EL (cell line): ENCODE measurements around the gene ABCA1.
A peak's percentile ranks its signal among the peaks of the same experiment; 100 is the strongest.
"Not testable (repeated sequence)": the region's sequence is repeated elsewhere in the genome, so short reads cannot be mapped to it uniquely, and the experiment has no call there.

Source experiments
- DNase-seq: peaks from one replicate; pipeline ENCODE4 v3.0.0-alpha.2; 2016

ABCA1 gene

DNA sequence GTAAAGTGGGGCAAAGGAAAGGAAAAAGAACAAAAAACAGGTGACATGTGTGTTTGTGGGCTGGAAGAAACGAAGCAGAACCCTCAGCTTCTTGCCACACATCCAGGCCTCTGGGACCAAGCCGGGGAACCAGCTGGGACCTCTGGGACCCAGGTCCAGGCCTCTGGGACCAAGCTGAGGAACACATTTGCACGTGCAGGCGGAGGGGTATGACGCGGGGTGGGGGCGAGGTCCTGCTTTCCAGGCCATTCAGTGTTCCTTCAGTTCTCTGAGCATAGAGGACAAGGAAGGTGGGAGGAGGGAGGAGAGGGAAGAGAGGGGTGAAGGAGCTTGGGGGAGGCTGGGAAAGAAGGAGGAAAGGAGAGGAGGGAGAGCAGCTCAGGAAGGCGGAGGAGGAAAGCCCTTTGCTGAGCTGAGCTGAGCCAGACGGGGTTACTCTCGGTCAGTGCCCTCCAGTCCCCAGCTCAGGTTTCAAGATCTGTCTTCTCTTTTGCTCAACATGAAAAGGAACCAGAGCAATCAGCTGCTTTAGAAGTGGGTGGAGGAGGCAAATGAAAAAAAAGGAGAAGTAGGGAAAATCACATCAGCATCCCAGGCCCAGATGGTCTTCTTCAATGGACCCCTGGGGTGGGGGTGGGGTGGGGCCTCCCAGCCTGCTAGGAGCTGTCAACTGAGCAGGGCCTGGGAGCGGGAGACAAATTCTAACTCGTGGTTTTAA lies 59.1 kb downstream of the ABCA1 start:
- DNase-seq, result peak; percentile 67

DNA sequence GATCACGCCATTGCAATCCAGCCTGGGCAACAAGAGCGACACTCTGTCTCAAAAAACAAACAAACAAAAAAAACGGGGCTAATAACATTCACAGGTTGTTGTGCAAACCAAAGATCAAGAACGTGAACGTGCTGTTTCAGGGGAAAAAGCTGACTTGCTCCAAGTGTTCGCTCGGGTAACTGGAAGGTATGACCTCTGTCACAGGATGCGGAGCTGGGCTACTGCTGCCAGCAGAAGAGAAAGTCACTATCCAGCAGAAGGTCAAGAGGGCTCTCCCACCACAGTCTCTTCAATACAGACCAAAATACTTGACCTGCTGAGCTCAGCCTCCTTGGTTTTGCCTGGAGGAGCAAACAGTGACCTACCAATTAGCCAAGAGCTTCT lies 59.7 kb downstream of the ABCA1 start:
- DNase-seq, result no peak

DNA sequence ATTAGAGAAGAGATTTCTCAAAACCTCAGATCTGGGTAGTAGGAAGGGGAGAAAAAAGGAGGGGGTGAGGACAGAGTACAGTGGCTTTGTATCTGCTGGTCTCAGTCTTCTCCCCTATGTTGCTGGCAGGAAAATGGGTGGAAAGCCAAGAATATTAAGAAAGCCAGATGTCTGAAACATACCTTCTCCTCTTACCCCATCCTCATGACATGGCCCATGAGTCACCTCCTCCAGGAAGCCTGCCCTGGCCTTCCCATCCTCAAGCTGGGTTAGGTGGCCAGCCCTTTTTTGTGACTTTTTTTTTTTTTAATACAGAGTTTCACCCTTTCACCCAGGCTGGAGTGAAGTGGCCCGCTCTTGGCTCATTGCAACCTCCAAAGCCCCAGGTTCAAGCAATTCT lies 61.8 kb downstream of the ABCA1 start:
- DNase-seq, result peak; percentile 60

DNA sequence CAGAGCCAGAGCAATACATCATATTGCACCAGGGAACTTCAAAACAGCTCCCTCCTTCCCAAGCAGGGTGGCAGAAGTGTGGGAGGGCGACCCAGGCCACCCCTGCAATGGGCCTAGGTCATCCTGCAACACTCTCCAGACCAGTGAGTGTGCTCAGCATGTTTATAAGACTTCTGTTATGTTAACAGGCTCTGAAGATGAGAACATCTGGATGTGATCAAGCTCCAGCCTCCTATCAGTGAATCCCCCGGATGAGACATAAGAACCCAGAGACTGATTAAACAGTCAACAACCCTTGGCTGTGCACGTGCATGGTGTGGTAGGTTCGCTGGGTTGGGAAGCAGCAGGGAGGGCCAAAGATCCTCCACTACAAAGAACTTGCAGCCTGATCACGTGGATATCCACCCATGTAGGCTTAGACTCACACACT lies 63.3 kb downstream of the ABCA1 start:
- DNase-seq, result peak; percentile 74

DNA sequence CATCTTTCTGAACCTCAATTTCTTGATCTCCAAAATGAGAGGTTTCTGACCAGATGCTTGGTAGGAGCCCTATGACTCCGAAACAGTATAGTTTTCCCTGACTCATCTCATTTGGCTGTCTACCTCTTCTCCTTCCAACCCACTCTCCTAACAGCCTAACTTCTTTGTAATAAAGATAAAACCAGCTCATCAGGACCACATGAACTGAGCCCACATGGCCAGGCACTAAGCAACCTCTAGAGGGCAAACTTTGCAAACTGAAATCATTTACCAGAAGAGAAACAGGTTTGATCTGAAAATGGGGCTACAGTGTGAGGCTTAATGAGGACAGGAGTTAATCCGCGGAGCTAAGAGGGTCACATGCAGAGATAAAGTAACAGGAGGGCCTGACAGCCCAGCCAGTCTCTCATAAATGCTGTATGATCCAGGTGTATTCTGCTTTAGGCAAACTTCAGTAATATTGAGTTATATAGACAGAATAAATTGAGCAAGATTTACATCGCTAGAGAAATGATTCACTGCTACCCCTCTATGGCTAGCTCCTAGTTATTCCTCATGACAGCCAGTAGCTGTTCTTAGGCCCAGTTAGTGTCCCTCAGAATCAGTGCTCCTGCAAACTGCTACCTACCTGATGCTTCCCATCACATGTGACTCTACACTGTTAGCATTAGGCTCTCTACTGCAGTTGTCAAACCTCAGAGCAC lies 64.6 kb downstream of the ABCA1 start:
- peak; percentile 84 for DNase-seq

DNA sequence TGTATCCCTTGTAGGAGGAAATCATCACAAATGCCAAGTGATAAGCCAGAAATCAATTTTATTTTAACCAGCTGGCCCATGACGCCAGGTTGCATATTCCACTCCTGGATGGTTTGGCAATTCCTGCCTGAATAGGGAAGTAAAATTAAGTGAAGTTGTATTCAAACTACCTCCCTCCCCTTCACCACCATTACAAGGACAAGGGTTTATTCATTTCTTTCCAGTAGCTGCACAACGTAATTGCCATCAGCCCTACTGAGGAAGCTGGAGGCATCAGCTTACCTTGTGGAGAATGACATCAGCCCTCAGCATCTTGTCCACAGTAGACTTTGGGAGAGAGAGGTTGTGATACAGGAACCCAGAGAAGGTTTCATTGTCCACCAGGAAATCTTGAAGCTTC lies 66.6 kb downstream of the ABCA1 start:
- no peak for DNase-seq

DNA sequence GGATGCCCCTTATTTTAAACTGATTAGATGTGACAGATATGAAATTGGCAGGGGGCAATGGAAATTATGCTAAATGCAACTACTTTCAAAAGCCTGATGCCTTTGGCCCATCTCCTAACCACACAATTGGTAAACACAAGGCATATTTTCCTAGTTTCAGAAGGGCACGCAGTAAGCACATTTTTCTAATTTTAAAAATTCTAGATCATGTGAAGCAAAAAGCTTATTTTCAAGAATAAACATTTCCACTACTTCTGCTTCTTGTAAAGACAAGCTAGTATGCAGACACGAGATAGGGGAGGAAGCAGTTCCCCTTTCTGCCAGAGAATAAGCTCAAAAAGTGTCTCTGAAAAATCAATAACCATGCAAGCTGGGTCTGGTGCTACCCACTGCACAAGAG lies 67.7 kb downstream of the ABCA1 start:
- DNase-seq, result no peak

DNA sequence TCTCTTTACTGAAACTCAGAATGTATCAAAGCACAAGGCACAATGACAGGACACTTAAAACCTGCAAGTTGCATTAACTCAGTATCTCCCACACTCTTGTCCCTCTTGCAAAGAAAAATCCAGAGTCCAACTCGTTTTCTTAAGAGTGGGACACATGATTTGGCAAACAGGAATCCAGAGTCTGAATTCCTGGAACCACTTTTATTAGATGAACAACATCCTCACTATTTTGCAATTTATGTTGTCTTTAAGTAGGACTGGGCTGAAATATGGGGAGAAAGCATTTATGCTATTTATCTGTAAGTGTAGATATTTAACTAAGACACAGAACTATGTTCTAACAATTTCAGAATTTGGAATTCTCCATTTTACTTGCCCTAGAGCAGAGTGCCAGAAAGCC lies 69.1 kb downstream of the ABCA1 start:
- DNase-seq, result peak; percentile 60

DNA sequence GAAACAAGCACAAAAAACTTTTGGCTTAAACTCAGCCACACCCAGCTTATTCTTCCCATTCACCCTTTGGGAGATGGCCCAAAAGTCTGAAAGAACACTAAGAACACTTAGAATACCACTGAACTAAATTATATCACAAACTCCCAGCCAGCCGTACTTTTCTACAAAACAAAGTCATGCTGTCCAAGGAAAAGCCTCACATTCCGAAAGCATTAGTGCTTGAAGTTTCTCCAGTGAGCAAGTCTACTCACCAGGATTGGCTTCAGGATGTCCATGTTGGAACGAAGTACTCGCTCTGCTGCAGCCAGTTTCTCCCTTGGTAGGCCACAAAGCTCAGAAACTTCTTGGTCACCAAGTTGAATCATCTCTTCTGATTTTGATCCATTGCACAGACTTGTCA lies 69.7 kb downstream of the ABCA1 start:
- peak; percentile 71 for DNase-seq

DNA sequence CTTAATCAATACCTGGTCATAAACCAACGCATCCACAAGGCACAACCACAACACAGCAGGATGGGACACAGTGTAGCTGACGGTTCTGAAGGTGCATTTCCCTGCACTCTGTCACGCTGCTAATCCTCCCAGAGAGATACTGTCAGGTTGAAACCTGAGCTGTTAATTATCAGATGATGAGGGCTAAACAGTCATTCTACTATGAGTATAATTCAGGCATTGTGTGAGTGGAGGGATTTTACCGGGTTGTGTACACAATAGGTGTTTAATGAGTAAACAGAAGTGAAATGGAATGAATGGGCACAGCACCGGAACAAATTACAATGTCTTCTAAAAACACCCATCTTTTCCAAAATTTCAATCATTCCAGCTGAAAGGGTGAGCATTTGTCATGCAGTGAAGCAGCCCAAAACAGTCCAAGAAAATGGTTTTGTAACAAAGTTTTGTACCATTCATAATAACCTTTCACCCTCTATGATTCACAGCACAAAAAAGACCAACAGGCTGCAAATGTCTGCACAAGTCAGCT lies 71.5 kb downstream of the ABCA1 start:
- no peak for DNase-seq

DNA sequence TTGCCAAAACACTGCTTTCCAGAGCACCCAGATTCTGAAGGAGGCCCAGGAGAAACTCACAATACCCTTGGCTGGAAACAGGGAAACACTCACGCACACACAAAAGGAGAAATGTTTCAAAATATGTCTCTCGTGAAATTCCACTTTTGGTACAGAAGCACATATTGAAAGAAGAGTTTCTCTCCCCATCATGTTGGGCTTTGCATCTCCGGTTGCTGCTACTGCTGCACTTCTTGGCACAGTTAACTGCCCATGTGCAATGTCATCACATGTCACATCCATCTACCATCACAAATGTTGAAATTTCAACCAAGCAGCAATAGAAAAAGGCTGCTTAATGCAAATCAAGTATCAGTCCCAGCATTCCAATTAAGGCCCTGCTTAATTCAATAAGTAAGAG lies 72.1 kb downstream of the ABCA1 start:
- no peak for DNase-seq

DNA sequence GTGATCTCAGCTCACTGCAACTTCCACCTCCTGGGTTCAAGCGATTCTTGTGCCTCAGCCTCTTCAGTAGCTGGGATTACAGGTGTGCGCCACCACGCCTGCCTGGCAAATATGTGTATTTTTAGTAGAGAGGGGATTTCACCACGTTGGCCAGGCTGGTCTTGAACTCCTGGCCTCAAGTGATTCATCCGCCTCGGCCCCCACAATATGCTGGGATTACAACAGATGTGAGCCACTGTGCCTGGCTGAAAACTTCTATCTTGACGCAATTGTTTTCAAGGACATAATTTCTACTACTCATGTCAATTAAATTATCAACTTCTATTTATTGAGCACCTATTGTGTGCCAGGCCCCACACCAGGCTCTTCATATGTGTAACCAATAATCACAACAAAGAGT lies 72.7 kb downstream of the ABCA1 start:
- DNase-seq, result not testable (repeated sequence)

DNA sequence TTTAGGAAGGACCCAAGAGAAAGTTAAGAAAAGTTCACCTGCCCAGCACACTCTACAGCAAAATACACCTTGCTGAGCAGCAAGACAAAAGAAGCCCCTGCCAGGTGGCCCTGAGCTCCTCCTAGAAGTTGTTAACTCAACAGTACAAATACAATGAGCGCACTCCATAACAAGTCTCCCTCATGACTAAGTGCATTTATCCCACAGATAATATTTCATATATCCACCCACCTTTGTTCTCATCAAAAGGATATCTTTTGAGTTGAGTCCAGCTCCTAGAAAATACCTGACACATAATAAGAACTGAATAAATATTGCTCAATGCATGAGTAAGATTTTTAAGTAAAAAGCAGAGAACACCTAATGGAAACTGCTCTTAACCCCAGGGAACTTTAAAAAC lies 73.3 kb downstream of the ABCA1 start:
- no peak for DNase-seq

DNA sequence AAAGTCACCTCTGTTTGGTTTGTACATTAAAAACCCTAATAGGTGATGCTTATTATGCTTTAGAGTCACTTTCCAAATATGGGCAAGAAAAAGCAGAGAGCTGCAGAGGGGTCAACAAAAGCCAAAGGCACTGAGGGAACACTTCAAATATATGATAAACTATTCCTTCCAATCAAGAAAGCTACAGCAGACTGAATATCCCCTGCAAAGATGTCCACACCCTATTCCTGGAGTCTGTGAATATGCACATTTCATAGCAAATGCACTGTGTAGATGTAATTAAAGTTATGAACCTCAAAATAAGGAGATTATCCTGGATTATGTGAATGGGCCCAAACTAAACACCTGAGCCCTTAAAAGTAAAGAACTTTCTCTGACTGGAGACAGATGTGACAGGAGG lies 74.3 kb downstream of the ABCA1 start:
- no peak for DNase-seq

DNA sequence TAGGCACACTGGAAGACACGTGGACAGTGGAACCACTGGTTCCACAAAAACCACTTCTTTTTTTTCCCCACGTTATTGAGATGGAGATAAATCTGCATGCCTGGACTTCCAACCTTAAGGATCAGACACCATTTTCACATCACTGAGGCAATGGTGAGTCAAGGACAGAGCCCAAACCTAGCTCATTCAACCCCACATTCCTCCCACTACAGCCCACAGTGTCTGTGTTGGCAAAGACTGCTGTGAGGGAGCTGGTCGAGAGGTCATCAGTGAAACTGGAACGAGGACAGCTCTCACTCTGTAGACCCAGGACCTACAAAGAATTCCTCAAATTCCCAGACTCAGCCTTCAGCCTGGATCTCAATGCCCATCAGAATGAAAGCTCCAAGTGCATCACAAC lies 74.8 kb downstream of the ABCA1 start:
- DNase-seq, result no peak

DNA sequence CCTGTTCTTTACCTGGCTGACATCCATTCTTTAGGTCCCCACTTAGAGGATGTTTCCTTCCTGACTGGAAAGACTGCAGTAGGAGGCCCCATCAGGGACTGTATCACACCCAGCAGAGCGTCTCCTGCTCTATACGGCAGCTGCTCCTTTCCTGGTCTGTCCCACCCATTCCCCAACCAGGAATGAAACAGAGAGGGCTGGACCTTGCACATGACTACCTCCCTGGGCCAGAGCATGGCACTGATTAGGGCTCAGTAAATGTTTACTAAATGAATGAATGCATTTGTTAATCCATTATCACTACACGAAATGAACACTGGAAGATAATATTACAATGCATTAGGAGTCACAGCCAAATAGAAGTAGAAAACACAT lies 76.4 kb downstream of the ABCA1 start:
- no peak for DNase-seq

DNA sequence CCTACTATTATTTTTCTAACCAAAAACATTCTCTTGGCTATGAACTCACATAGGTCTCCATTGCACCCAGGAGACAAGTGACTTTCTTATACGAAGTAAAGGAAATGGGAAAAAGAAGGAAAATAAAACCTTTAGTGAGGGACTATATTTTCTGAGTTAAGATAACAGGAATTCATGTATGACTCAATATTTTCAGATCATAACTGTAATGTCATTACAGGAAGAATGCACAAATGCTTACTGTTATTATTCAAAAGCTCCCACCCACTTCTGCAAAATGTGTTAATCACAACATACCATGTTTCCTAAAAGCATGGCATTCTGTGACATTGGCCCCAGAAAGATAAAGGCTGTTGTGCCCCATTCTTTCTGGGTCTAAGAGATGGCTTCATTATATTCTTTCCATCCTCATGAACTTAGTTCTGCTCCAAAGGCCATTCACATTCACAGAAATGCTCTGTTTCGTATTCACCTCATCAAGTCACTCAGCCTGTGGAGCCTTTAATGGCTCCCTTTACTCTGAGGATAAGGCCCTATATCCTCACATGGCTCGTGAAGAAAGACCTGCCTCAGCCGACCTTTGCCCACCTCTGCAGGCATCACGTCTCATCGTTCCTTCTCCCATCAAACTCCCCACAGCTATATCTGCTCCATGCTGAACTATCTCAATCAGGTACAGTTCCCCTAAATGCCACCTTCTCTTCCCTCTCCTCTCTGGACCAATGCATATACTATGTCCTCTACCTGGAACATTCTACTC lies 77.0 kb downstream of the ABCA1 start:
- DNase-seq, result peak; percentile 57

DNA sequence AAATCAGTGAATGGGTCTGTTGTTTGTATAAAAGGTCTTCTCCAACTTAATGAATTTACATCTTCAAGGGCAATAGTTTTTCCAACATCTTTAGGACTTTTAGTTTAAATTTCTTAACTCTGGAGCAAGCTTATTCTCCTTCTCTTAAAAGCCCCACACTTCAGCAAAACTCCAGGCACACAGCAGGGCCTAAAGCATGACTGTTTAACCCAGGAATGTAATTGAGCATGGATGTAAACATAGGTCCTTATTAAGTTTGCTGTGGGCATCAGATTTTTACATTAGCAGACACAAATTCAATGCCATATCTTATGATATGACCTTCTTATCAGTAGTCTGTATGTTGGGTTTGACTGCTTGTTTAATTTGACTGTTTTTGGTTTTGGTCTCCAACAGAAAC lies 78.9 kb downstream of the ABCA1 start:
- no peak for DNase-seq

DNA sequence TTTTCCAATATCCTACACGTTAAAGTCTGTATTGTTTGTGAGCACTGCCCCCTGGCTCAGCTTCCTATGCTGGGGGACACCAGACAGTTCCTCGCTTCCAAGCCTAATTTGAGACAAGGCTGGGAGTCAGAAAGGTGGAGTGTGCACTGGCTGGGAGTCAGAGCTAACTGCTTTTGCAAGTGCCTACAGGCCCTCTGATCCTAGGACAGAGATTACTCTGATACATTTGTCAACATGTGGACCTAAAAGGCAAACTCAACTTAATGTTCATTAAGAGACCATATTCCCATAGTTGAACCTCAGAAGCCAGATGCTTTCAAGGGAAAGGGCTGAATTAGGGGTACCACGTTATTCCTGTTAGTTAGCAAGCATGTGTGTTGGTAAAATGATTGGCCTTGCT lies 83.2 kb downstream of the ABCA1 start:
- no peak for DNase-seq

DNA sequence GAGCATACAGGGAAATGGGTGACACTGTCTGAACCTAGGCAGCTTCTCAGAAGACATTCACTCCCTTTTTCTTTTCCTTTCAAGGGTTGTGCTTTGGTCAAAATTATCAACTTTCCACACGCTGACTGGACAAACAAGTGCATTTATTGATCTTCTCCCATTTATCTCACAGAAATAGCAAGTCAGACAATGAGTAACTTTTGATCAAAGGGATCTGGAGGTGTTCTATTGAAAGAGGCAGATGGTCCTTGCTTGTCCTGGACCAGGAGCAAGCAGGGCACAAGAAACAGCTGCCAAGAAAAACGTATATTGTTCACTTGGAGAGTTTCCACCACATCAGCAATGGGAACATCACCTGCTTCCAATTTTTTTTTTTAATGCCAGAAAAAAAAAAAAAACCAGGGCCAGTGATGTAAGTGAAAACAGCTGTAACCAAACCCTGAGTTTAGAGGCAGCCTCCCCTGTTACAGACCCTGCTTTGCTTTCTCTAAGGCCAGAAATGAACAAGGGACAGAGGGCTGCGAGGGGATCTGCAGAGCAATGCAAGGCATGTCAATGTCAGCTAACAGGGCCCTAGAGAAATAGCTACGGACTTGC lies 84.2 kb downstream of the ABCA1 start:
- no peak for DNase-seq

DNA sequence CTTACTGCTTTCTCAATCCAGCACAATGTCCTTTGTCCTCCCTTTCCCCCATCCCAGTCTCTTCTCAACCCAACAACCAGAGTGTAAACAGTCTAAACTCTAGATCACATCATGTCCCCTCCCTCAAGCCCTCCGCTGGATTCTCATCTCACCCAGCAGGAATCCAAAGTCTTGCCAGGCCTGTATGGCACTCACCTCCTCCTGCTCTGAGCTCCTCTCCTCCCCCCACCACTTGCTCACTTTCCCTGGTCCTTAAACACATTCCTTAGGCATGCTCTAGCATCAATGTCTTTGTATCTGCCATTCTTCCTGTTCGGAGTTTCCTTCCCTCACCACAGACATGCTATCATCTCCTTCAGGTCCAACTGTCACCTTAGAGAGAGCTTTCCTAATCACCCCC lies 85.3 kb downstream of the ABCA1 start:
- DNase-seq, result no peak

DNA sequence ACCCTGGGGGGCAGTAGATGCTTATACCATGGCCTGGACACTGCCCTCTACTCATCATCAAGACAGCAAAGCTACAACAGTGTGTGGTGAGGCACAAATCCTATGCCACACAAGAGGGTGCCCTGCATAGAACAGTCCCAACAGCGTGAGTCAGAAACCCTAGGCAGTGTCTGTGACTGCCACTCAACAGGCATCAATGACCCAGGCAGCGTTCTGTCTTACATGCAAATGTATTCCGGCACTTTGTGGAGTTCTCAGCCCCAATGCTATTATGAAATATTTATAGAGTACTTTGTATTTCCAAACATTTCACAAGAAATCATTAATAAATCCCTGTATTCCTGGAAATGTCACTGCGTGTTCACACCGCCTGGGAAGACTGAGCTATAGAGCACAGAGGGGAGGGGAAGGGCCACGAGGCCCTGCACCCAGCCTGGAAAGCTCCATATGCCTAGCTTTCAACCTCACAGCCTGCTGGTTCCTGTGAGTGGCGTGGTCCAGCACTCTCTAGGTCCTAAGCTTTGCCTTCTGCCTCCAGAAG lies 86.3 kb downstream of the ABCA1 start:
- no peak for DNase-seq

DNA sequence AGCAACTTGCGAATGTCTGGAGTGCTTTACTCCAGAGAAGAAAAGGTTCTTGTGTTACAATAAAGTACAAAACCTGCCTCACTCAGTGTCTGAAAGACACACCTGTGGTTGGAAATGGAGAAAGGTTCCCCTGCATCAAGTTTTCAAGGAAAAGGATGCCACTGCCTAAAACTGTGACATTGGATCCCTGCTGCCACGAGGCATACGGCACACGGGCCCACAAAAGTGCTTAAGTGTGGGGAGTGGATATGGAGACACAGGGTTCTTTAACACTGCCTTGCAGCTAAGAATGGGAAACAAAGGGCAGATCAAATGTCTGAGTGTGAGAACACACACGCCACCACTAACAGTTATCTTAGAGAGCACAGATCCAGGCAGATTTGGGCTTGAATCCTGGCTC lies 89.0 kb downstream of the ABCA1 start:
- DNase-seq, result no peak
